ENCODE results near the gene COMMD4.
"Not testable (repeated sequence)": the region's sequence is repeated elsewhere in the genome, so short reads cannot be mapped to it uniquely, and the experiment has no call there.

Gene COMMD4

GRCh38 chr15:75380773-75381172 is 44.9 kb downstream of the COMMD4 start:
- no peak for DNase-seq (ENCODE audit: low spot score)

GRCh38 chr15:75383986-75384385 is 48.1 kb downstream of the COMMD4 start:
- not testable (repeated sequence) for DNase-seq (ENCODE audit: low spot score)
